SK-N-SH treated with all-trans-retinoic acid at 6 μM for 48 hours (cell line): ENCODE results near the gene TADA2B.

Experiments
- SNAI2 ChIP-seq: fragments of 250-450 bp; sonication (Bioruptor Pico); IDR thresholded peaks from 2 replicates; pipeline ENCODE4 v1.5.0; 2020; ENCODE audit warnings: mild to moderate bottlenecking, moderate library complexity
- ZFP3 ChIP-seq: fragments of 250-450 bp; sonication (Bioruptor Pico); IDR thresholded peaks from 2 replicates; pipeline ENCODE4 v1.5.0; 2020; ENCODE audit warnings: mild to moderate bottlenecking, moderate library complexity

DNA sequence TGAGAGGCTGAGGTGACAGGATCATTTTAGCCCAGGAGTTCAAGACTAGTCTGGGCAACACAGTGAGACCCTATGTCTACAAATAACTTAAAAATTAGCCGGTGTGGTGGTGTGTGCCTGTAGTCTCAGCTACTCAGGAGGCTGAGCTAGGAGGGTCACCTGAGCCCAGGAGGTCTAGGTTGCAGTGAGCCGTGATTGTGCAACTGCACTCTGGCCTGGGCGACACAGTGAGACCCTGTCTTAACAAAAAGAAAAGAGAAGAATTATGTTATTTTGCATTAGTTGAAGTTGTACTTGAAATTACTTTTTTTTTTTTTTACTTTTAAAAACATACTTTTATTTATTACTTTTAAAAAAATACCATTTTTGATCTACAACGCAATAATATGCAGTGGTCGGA is 21.8 kb upstream of the TADA2B start:
- TF ChIP-seq ZFP3 (CRISPR knock-in tag) = no peak
- no peak for TF ChIP-seq SNAI2 (CRISPR knock-in tag)
